ENCODE measurements around the gene IGSF21. TPM values are rescaled to one million over a fixed set of nuclear protein-coding genes. Genes with fewer than 3 reads are reported as not detected.

IGSF21 gene
- total RNA-seq, 1 experiment from 2014 or later = 30.5 TPM

DNA sequence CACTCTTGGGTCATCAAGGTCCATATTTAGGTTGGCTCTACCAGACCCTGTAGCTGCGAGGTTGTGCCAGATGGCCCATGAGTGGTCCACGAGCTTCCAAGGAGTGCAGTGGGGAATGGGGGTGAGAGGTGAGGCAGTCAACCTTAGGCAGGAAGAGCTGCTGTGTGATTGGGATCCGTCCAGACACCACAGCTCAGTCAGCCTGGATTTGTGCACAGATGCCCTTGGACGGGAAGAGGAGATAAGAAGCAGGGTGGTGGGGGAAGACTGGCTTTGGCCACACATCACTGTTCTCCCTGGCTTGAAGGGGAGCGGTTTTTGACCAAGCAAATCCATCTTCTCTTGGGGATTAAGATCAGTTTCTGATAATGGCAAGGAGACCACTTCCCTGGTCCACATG, 130.6 kb downstream of the IGSF21 start:
- Mint-ChIP-seq H3K36me3 (peaks cover 8% of the 10 kb centered on the region; the same call in 1 of the 2 replicates), H3K9me3 (0 out of 2 replicates have a peak, but pooled peaks cover 4% of the 10 kb centered on the region), H3K27me3 (ENCODE audit: low read depth) (no peaks in the 10 kb centered on the region; the same call in 1 of the 2 replicates), H3K4me1 (peaks cover 57% of the 10 kb centered on the region), H3K27ac (no peak overlapping the region), H3K4me3 (no peak overlapping the region)
- TF ChIP-seq, protein P1, sequence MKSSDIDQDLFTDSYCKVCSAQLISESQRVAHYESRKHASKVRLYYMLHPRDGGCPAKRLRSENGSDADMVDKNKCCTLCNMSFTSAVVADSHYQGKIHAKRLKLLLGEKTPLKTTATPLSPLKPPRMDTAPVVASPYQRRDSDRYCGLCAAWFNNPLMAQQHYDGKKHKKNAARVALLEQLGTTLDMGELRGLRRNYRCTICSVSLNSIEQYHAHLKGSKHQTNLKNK (CRISPR knock-in tag; IDR thresholded peaks at IDR 0.05) = no peak
- TF ChIP-seq ESRRA (CRISPR knock-in tag; IDR thresholded peaks at IDR 0.05; ENCODE audit: borderline replicate concordance) (no peak), NFYB (CRISPR knock-in tag; conservative IDR thresholded peaks at IDR 0.05; ENCODE audit: low read depth) (no peak), TEAD1 (CRISPR knock-in tag; IDR thresholded peaks at IDR 0.05) (no peak), GRHL2 (CRISPR knock-in tag; IDR thresholded peaks at IDR 0.05; ENCODE audit: insufficient replicate concordance, severe bottlenecking) (no peak)
- TF ChIP-seq, protein P2, sequence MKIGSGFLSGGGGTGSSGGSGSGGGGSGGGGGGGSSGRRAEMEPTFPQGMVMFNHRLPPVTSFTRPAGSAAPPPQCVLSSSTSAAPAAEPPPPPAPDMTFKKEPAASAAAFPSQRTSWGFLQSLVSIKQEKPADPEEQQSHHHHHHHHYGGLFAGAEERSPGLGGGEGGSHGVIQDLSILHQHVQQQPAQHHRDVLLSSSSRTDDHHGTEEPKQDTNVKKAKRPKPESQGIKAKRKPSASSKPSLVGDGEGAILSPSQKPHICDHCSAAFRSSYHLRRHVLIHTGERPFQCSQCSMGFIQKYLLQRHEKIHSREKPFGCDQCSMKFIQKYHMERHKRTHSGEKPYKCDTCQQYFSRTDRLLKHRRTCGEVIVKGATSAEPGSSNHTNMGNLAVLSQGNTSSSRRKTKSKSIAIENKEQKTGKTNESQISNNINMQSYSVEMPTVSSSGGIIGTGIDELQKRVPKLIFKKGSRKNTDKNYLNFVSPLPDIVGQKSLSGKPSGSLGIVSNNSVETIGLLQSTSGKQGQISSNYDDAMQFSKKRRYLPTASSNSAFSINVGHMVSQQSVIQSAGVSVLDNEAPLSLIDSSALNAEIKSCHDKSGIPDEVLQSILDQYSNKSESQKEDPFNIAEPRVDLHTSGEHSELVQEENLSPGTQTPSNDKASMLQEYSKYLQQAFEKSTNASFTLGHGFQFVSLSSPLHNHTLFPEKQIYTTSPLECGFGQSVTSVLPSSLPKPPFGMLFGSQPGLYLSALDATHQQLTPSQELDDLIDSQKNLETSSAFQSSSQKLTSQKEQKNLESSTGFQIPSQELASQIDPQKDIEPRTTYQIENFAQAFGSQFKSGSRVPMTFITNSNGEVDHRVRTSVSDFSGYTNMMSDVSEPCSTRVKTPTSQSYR (CRISPR knock-in tag; IDR thresholded peaks at IDR 0.05) = no peak
- TF ChIP-seq, protein P3, sequence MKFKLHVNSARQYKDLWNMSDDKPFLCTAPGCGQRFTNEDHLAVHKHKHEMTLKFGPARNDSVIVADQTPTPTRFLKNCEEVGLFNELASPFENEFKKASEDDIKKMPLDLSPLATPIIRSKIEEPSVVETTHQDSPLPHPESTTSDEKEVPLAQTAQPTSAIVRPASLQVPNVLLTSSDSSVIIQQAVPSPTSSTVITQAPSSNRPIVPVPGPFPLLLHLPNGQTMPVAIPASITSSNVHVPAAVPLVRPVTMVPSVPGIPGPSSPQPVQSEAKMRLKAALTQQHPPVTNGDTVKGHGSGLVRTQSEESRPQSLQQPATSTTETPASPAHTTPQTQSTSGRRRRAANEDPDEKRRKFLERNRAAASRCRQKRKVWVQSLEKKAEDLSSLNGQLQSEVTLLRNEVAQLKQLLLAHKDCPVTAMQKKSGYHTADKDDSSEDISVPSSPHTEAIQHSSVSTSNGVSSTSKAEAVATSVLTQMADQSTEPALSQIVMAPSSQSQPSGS (CRISPR knock-in tag; IDR thresholded peaks at IDR 0.05; ENCODE audit: borderline replicate concordance, low read depth) = no peak
- TF ChIP-seq, protein P4, sequence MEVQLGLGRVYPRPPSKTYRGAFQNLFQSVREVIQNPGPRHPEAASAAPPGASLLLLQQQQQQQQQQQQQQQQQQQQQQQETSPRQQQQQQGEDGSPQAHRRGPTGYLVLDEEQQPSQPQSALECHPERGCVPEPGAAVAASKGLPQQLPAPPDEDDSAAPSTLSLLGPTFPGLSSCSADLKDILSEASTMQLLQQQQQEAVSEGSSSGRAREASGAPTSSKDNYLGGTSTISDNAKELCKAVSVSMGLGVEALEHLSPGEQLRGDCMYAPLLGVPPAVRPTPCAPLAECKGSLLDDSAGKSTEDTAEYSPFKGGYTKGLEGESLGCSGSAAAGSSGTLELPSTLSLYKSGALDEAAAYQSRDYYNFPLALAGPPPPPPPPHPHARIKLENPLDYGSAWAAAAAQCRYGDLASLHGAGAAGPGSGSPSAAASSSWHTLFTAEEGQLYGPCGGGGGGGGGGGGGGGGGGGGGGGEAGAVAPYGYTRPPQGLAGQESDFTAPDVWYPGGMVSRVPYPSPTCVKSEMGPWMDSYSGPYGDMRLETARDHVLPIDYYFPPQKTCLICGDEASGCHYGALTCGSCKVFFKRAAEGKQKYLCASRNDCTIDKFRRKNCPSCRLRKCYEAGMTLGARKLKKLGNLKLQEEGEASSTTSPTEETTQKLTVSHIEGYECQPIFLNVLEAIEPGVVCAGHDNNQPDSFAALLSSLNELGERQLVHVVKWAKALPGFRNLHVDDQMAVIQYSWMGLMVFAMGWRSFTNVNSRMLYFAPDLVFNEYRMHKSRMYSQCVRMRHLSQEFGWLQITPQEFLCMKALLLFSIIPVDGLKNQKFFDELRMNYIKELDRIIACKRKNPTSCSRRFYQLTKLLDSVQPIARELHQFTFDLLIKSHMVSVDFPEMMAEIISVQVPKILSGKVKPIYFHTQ (CRISPR knock-in tag; IDR thresholded peaks at IDR 0.05) = no peak
- TF ChIP-seq, protein P5, sequence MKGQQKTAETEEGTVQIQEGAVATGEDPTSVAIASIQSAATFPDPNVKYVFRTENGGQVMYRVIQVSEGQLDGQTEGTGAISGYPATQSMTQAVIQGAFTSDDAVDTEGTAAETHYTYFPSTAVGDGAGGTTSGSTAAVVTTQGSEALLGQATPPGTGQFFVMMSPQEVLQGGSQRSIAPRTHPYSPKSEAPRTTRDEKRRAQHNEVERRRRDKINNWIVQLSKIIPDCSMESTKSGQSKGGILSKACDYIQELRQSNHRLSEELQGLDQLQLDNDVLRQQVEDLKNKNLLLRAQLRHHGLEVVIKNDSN (CRISPR knock-in tag; IDR thresholded peaks at IDR 0.05) = no peak
- ATAC-seq (no peak), DNase-seq (ENCODE audit: low spot score) (no peak)
- POLR2A ChIA-PET = no interaction called here
- CTCF ChIA-PET = interaction anchor here (0.6 to 4.2 kb wide), 6 partner anchors 7 to 337 kb away, joined by 3 to 87 read pairs (median 4); no protein-coding TSS in a partner anchor

DNA sequence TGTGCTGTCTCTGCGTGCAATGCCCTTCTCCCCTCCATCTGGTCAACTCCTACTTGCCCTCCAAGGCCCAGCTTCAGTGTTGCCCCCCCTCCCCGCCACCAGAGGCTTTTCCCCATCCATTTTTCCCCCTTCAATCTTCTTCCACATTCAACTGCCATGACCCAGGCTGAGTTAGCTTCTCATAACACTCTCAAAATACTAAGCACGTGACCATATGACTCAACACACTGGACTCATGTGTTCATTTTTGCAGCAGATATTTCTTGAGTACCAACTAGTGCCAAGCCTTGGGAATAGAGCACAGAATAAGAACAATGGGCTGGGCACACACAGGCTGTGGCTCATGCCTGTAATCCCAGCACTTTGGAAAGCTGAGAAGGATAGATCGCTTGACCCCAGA, 132.1 kb downstream of the IGSF21 start:
- ATAC-seq (no peak), DNase-seq (ENCODE audit: low spot score) (no peak)
- Mint-ChIP-seq H3K27ac (peak overlapping the region; percentile 34; the same call in 1 of the 2 replicates), H3K27me3 (ENCODE audit: low read depth) (no peaks in the 10 kb centered on the region; the same call in 1 of the 2 replicates), H3K9me3 (0 out of 2 replicates have a peak, but pooled peaks cover 4% of the 10 kb centered on the region), H3K4me3 (no peak overlapping the region), H3K4me1 (peaks cover 42% of the 10 kb centered on the region), H3K36me3 (peaks cover 5% of the 10 kb centered on the region; the same call in 1 of the 2 replicates)
- ChIA-PET CTCF (interaction anchor here (0.9 to 1.6 kb wide), 6 partner anchors 10 to 336 kb away, joined by 3 to 6 read pairs (median 5); no protein-coding TSS in a partner anchor), POLR2A (no interaction called here)
- no peak for TF ChIP-seq ZNF416 (CRISPR knock-in tag; IDR thresholded peaks at IDR 0.05)
- TF ChIP-seq FOXJ3 (CRISPR knock-in tag; IDR thresholded peaks at IDR 0.05; ENCODE audit: borderline replicate concordance) = no peak
- TF ChIP-seq JAZF1 (CRISPR knock-in tag; IDR thresholded peaks at IDR 0.05) = no peak
- no peak for TF ChIP-seq CBFB (CRISPR knock-in tag; IDR thresholded peaks at IDR 0.05; ENCODE audit: low read depth)
- no peak for TF ChIP-seq PRRX2 (CRISPR knock-in tag; IDR thresholded peaks at IDR 0.05)
- TF ChIP-seq CREM (CRISPR knock-in tag; IDR thresholded peaks at IDR 0.05) = no peak
- no peak for TF ChIP-seq SMAD3 (CRISPR knock-in tag; IDR thresholded peaks at IDR 0.05; ENCODE audit: borderline replicate concordance)
- TF ChIP-seq NFATC4 (CRISPR knock-in tag; IDR thresholded peaks at IDR 0.05) = no peak
- no peak for TF ChIP-seq ZNF671 (CRISPR knock-in tag; IDR thresholded peaks at IDR 0.05)
- no peak for TF ChIP-seq GTF2I (CRISPR knock-in tag; conservative IDR thresholded peaks at IDR 0.05)
- no peak for TF ChIP-seq NFE2L1 (CRISPR knock-in tag; IDR thresholded peaks at IDR 0.05)
- TF ChIP-seq FOXK1 (CRISPR knock-in tag; IDR thresholded peaks at IDR 0.05) = no peak
- no peak for TF ChIP-seq MXD4 (CRISPR knock-in tag; IDR thresholded peaks at IDR 0.05; ENCODE audit: borderline replicate concordance)
- TF ChIP-seq E2F4 (CRISPR knock-in tag; IDR thresholded peaks at IDR 0.05; ENCODE audit: borderline replicate concordance, low read depth) = no peak
- TF ChIP-seq NR3C1 (CRISPR knock-in tag; conservative IDR thresholded peaks at IDR 0.05; ENCODE audit: low read depth) = no peak
- TF ChIP-seq, protein P6, sequence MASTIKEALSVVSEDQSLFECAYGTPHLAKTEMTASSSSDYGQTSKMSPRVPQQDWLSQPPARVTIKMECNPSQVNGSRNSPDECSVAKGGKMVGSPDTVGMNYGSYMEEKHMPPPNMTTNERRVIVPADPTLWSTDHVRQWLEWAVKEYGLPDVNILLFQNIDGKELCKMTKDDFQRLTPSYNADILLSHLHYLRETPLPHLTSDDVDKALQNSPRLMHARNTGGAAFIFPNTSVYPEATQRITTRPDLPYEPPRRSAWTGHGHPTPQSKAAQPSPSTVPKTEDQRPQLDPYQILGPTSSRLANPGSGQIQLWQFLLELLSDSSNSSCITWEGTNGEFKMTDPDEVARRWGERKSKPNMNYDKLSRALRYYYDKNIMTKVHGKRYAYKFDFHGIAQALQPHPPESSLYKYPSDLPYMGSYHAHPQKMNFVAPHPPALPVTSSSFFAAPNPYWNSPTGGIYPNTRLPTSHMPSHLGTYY (CRISPR knock-in tag; IDR thresholded peaks at IDR 0.05) = no peak

Data from WTC11 (cell line).